ENCODE data around the gene BCAS1.
A peak's percentile ranks its signal among the peaks of the same experiment; 100 is the strongest.

Gene BCAS1

DNA sequence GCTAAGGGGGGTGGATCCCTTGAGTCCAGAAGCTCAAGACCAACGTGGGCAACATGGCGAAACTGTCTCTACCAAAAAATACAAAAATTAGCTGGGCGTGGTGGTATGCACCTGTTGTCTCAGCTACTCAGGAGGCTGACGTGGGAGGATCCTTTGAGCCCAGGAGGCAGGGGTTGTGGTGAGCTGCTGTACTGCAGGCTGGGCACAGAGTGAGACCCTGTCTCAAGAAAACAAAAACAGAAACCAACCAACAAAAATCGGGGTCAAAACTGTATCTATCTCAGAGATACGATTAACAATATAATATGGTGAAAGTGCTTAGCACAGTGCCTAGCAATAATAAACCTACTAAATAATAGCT, 20.7 kb upstream of the BCAS1 start:
- H4K91ac ChIP-seq (ENCODE audit: low read depth, low read length): no peak overlapping the region
- H3K79me2 ChIP-seq (ENCODE audit: control insufficient read depth, insufficient read depth, low read length, poor library complexity): no peaks in the 10 kb centered on the region
- H2BK12ac ChIP-seq (ENCODE audit: low read length): no peak overlapping the region
- H3K79me1 ChIP-seq (ENCODE audit: low read length): no peaks in the 10 kb centered on the region
- no peak overlapping the region for H2AK5ac ChIP-seq (ENCODE audit: low read length)
- no CpG with 5 or more reads among the region's 6 CpGs for WGBS (ENCODE audit: extremely low coverage, insufficient coverage, insufficient read length)
- no peak overlapping the region for H2AFZ ChIP-seq (ENCODE audit: insufficient read depth, low read length, poor library complexity)
- no peaks in the 10 kb centered on the region for H3K27me3 ChIP-seq (ENCODE audit: insufficient read depth, low read length)
- H3K23ac ChIP-seq (ENCODE audit: low read length): no peak overlapping the region
- H3K36me3 ChIP-seq (ENCODE audit: control insufficient read depth in 1 of 2, insufficient read depth in 2 of 2, low read length in 2 of 2): no peaks in the 10 kb centered on the region
- no peak overlapping the region for H2BK5ac ChIP-seq (ENCODE audit: low read depth, low read length, poor library complexity)
- no peak overlapping the region for H3K4ac ChIP-seq (ENCODE audit: low read depth, low read length)
- no peak overlapping the region for H3K14ac ChIP-seq (ENCODE audit: low read length)
- peaks cover 6% of the 10 kb centered on the region for H3K9me3 ChIP-seq (ENCODE audit: insufficient read depth, low read depth, low read length)
- H3K4me2 ChIP-seq (ENCODE audit: low read length): no peak overlapping the region
- no peak overlapping the region for H4K12ac ChIP-seq (ENCODE audit: low read depth, low read length)
- no peak overlapping the region for H3K4me3 ChIP-seq (ENCODE audit: low read depth, low read length)
- no peak overlapping the region for H3K9ac ChIP-seq (ENCODE audit: low read length)
- no peak overlapping the region for H3K27ac ChIP-seq (ENCODE audit: low read depth, low read length)
- no peak overlapping the region for H3K18ac ChIP-seq (ENCODE audit: low read length)
- no peak overlapping the region for H4K8ac ChIP-seq (ENCODE audit: low read depth, low read length)
- H3K4me1 ChIP-seq (ENCODE audit: control insufficient read depth in 1 of 2, insufficient read depth in 2 of 2, low read length in 2 of 2): peaks cover 2 to 3% of the 10 kb centered on the region in 2 experiments
- no peak for DNase-seq
- no peak overlapping the region for H2BK120ac ChIP-seq (ENCODE audit: insufficient read depth, low read length, poor library complexity)

- Histone ChIP-seq H2AK5ac (ENCODE audit: low read length) (no peak overlapping the region), H3K4me2 (ENCODE audit: low read length) (no peak overlapping the region), H3K36me3 (ENCODE audit: control insufficient read depth in 1 of 2, insufficient read depth in 2 of 2, low read length in 2 of 2) (no peaks in the 10 kb centered on the region), H3K18ac (ENCODE audit: low read length) (no peak overlapping the region), H3K4ac (ENCODE audit: low read depth, low read length) (no peak overlapping the region), H3K14ac (ENCODE audit: low read length) (no peak overlapping the region), H3K79me2 (ENCODE audit: control insufficient read depth, insufficient read depth, low read length, poor library complexity) (no peaks in the 10 kb centered on the region), H3K4me3 (ENCODE audit: low read depth, low read length) (no peak overlapping the region), H2BK5ac (ENCODE audit: low read depth, low read length, poor library complexity) (no peak overlapping the region), H3K23ac (ENCODE audit: low read length) (no peak overlapping the region), H3K27me3 (ENCODE audit: insufficient read depth, low read length) (no peaks in the 10 kb centered on the region), H4K8ac (ENCODE audit: low read depth, low read length) (no peak overlapping the region), H2BK12ac (ENCODE audit: low read length) (no peak overlapping the region), H3K9me3 (ENCODE audit: insufficient read depth, low read depth, low read length) (peaks cover 6% of the 10 kb centered on the region), H2AFZ (ENCODE audit: insufficient read depth, low read length, poor library complexity) (no peak overlapping the region), H2BK120ac (ENCODE audit: insufficient read depth, low read length, poor library complexity) (no peak overlapping the region), H3K79me1 (ENCODE audit: low read length) (no peaks in the 10 kb centered on the region), H3K9ac (ENCODE audit: low read length) (no peak overlapping the region), H3K27ac (ENCODE audit: low read depth, low read length) (no peak overlapping the region), H4K91ac (ENCODE audit: low read depth, low read length) (no peak overlapping the region), H3K4me1 (ENCODE audit: control insufficient read depth in 1 of 2, insufficient read depth in 2 of 2, low read length in 2 of 2) (peaks cover 2 to 3% of the 10 kb centered on the region in 2 experiments), H4K12ac (ENCODE audit: low read depth, low read length) (no peak overlapping the region)
- DNase-seq: no peak
- no CpG with 5 or more reads among the region's 6 CpGs for WGBS (ENCODE audit: extremely low coverage, insufficient coverage, insufficient read length)
These were observed 20.1 kb upstream of the BCAS1 start for GRCh38 chr20:54090230-54091119.

GRCh38 chr20:54088430-54088829, 18.0 kb upstream of the BCAS1 start:
- Histone ChIP-seq H2BK12ac (ENCODE audit: low read length) (no peak overlapping the region), H3K4me2 (ENCODE audit: low read length) (no peak overlapping the region), H3K9me3 (ENCODE audit: insufficient read depth, low read depth, low read length) (peaks cover 6% of the 10 kb centered on the region)

GRCh38 chr20:54086507-54087039, 16.2 kb upstream of the BCAS1 start:
- no peaks in the 10 kb centered on the region for H3K79me2 ChIP-seq (ENCODE audit: control insufficient read depth, insufficient read depth, low read length, poor library complexity)
- DNase-seq: peak in 1 of 2 donors; percentile 9
- H3K36me3 ChIP-seq (ENCODE audit: control insufficient read depth in 1 of 2, insufficient read depth in 2 of 2, low read length in 2 of 2): no peaks in the 10 kb centered on the region
- no peak overlapping the region for H2BK5ac ChIP-seq (ENCODE audit: low read depth, low read length, poor library complexity)
- H2BK12ac ChIP-seq (ENCODE audit: low read length): no peak overlapping the region
- H3K9me3 ChIP-seq (ENCODE audit: insufficient read depth, low read depth, low read length): peaks cover 6% of the 10 kb centered on the region
- H2AFZ ChIP-seq (ENCODE audit: insufficient read depth, low read length, poor library complexity): no peak overlapping the region
- H3K4me2 ChIP-seq (ENCODE audit: low read length): no peak overlapping the region
- no peak overlapping the region for H2BK120ac ChIP-seq (ENCODE audit: insufficient read depth, low read length, poor library complexity)
- H4K91ac ChIP-seq (ENCODE audit: low read depth, low read length): no peak overlapping the region
- H4K8ac ChIP-seq (ENCODE audit: low read depth, low read length): no peak overlapping the region
- H3K14ac ChIP-seq (ENCODE audit: low read length): no peak overlapping the region
- no peak overlapping the region for H3K27ac ChIP-seq (ENCODE audit: low read depth, low read length)
- no peak overlapping the region for H3K18ac ChIP-seq (ENCODE audit: low read length)
- H3K79me1 ChIP-seq (ENCODE audit: low read length): no peaks in the 10 kb centered on the region
- no CpG with 5 or more reads among the region's 12 CpGs for WGBS (ENCODE audit: extremely low coverage, insufficient coverage, insufficient read length)
- H2AK5ac ChIP-seq (ENCODE audit: low read length): no peak overlapping the region
- no peak overlapping the region for H3K4me3 ChIP-seq (ENCODE audit: low read depth, low read length)
- H3K23ac ChIP-seq (ENCODE audit: low read length): no peak overlapping the region
- no peak overlapping the region for H3K4ac ChIP-seq (ENCODE audit: low read depth, low read length)
- peak overlapping the region; percentile 57 for H3K9ac ChIP-seq (ENCODE audit: low read length)
- H3K4me1 ChIP-seq (ENCODE audit: control insufficient read depth in 1 of 2, insufficient read depth in 2 of 2, low read length in 2 of 2): peaks cover 2 to 3% of the 10 kb centered on the region in 2 experiments
- no peak overlapping the region for H4K12ac ChIP-seq (ENCODE audit: low read depth, low read length)
- H3K27me3 ChIP-seq (ENCODE audit: insufficient read depth, low read length): no peaks in the 10 kb centered on the region

More at GRCh38 chr20:54088430-54088829, 18.0 kb upstream of the BCAS1 start:
- Histone ChIP-seq H3K27ac (ENCODE audit: low read depth, low read length) (no peak overlapping the region), H3K4me3 (ENCODE audit: low read depth, low read length) (no peak overlapping the region), H3K23ac (ENCODE audit: low read length) (no peak overlapping the region), H2BK5ac (ENCODE audit: low read depth, low read length, poor library complexity) (no peak overlapping the region), H3K14ac (ENCODE audit: low read length) (no peak overlapping the region), H3K18ac (ENCODE audit: low read length) (no peak overlapping the region), H3K79me1 (ENCODE audit: low read length) (no peaks in the 10 kb centered on the region), H3K79me2 (ENCODE audit: control insufficient read depth, insufficient read depth, low read length, poor library complexity) (no peaks in the 10 kb centered on the region), H2AK5ac (ENCODE audit: low read length) (no peak overlapping the region), H4K12ac (ENCODE audit: low read depth, low read length) (no peak overlapping the region), H2BK120ac (ENCODE audit: insufficient read depth, low read length, poor library complexity) (no peak overlapping the region), H3K4ac (ENCODE audit: low read depth, low read length) (no peak overlapping the region), H2AFZ (ENCODE audit: insufficient read depth, low read length, poor library complexity) (no peak overlapping the region), H4K91ac (ENCODE audit: low read depth, low read length) (no peak overlapping the region), H3K9ac (ENCODE audit: low read length) (no peak overlapping the region), H3K27me3 (ENCODE audit: insufficient read depth, low read length) (no peaks in the 10 kb centered on the region), H3K36me3 (ENCODE audit: control insufficient read depth in 1 of 2, insufficient read depth in 2 of 2, low read length in 2 of 2) (no peaks in the 10 kb centered on the region), H3K4me1 (ENCODE audit: control insufficient read depth in 1 of 2, insufficient read depth in 2 of 2, low read length in 2 of 2) (peaks cover 2 to 3% of the 10 kb centered on the region in 2 experiments), H4K8ac (ENCODE audit: low read depth, low read length) (no peak overlapping the region)
- WGBS (ENCODE audit: extremely low coverage, insufficient coverage, insufficient read length): no CpG with 5 or more reads among the region's 1 CpG
- peak in 1 of 2 donors; percentile 30 for DNase-seq

Data from trophoblast cell (in vitro differentiated cells and primary cell).